HUDEP-2 (cell line): ENCODE measurements around the gene C10orf143.

Experiments
- DNase-seq, 76 experiments: peaks; one replicate each; lab custom pipeline; 2025; ENCODE audit not compliant: unreplicated experiment in 76 of 76; lab: John Stamatoyannopoulos, UW

Gene C10orf143

DNA sequence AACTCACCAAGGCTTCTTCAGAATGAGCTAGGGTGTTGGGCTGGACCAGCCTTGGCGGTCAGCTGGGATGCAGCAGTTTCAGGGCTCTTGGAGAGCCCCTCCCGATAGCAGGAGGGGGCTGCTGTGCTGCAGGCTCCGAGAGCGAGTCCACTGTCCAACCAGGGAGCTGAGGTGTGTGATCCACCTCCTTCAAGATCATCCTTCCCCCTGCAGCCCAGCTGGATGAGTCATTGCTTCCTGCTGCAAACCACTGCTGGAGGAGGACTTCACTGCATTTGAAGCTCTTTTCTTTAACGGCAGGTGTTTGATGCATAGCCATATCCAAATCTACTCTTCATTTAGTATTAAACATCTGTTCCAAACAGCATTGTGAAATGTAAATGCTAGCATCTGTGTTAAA lies 92.4 kb downstream of the C10orf143 start:
- DNase-seq = no peak

DNA sequence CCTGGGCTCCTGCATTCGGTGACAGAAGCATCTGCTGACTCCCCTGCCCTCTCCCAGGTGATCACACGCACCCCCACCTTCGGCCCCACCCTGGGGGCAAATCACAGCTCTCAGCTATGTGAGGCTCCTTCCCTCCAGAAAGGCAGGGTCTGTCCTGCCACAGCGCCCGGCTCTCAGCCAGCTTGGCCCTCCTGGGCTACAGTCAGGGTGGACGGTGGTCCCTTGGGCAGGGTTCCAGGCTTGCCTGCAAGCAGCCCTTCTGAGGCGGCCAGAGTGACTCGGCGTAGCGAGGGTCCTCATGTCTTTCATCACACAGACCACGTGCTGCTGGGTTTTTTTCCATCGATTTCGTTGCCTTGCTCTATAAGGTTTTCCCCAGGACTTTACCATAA lies 93.0 kb downstream of the C10orf143 start:
- no peak for DNase-seq

DNA sequence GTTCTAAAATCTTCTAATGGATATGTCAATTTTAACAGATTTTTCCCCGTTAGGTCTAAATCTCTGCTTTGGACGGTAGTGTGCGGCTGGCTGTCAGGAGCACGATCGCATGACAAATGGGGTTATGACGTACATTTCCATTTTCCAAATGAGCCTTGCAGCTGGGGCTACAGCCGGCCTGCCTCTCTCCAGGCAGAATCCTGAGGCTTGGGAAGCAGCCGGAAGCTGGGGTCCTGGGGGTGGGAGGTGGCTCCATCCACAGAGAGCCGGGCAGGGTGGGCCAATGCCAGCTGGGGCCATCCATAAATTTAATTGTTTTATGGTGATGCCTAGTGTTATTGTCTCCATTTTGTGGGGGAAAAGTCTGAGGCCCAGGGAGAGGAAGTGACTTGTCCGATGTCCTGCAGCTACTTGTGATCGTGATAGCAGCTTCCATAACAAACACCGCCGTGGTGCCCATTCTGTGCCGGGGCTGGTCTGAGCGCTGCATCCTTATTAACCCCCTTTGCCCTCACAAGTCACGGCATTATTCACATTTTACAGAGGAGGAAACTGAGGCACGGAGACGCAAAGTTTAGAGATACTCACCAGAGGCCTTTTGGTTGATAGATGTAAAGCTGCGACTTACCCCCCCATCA lies 93.5 kb downstream of the C10orf143 start:
- no peak for DNase-seq

DNA sequence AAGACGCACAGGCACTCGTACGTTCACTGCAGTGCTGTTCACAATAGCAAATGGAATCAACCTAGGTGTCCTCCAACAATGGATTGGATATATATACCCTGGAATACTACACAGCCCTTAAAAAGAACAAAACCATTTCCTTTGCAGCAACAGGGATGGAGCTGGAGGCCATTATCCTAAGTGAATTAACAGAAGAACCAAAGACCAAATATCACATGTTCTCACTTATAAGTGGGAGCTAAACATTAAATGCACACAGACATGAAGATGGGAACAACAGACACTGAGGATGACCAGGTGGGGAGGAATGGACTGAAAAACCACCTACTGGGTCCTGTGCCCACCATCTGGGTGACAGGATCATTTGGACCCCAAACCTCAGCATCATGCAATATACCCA lies 94.5 kb downstream of the C10orf143 start:
- DNase-seq = no peak

DNA sequence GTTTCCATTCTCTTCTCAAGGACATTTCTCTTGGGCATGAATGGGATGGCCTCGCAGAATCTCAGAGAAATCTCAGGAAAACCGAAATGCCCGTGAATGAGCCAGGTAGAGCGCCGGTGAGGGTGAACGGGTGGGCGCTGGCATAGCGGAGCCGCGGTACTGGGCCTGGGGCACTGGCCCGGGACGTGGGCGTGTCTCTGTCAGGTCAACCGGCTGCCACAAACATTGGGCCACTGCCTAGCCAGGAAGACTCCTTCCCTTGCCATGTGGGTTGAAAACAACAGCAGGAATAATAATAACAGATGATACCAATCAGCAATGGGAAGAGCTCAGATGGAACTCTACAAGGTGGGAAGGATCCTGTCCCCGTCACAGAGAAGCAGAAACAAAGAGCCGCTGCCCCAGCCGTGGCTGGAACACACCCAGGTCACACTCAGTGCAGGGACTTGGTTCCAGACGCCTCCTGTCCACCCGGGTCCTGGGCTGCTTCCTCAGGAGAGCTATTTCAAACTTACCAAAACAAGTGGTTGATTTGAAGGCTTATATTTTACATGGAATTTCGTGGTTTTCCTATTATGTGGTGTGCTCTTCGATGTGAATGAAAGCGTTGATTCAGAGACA lies 95.4 kb downstream of the C10orf143 start:
- DNase-seq = no peak

DNA sequence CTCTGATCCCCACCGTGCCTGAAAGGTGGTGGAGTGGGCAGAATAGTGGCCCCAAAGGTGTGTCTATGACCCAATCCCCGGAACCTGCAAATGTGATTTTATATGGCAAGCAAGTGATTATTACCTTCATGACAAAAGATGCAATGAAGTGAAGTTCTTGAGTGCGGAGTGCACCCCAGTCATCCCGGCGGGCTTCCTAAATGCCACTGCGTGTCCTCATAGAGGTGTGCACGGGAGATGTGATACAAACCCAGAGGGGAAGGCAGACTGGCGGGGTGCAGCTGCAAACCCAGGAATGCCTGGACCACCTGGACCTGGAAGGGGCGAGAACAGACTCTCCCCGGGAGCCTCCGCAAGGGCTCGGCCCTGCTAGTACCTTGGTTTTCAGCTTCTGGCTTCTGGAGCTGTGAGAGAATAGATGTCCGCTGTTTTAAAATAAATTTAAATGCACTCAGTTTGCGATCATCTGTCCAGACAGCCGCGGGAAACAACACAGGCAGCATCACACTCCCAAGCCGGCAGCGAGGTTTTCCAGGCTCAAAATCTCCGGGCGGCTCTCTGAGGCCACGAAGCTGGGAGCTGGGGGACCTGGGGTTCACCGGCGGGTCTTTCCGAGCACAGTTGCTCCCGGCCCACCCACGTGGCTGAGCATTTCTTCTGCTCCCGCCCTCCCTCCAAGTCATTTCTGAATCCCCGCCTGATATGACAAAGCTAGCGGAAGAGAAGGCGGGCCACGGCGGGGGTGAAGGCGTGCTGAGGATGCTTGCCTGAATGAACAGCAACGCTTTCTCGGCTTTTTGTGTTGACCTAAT lies 96.2 kb downstream of the C10orf143 start:
- DNase-seq = no peak
